K562 (cell line): Measurements from ENCODE around the gene SLC20A1.

Experiments
- ESRRA ChIP-seq: fragments of 450-650 bp; IDR thresholded peaks from 2 replicates; pipeline ENCODE4 v1.6.1; 2014; ENCODE audit warnings: low read depth, mild to moderate bottlenecking, moderate library complexity, borderline replicate concordance
- NCOA1 ChIP-seq: fragments of 450-650 bp; IDR thresholded peaks from 2 replicates; pipeline ENCODE4 v1.6.1; 2016; ENCODE audit warnings: low read depth
- RCOR1 ChIP-seq, 2 experiments: IDR thresholded peaks; 2 replicates each; pipeline ENCODE4 v1.6.1; 2012; ENCODE audit warnings: low read depth in 2 of 2, low read length in 2 of 2, borderline replicate concordance in 1 of 2, improper control_type of control experiment in 1 of 2
- SMARCB1 ChIP-seq: IDR thresholded peaks from 2 replicates; pipeline ENCODE4 v1.6.1; 2011; ENCODE audit warnings: improper control_type of control experiment, low read depth; ENCODE audit not compliant: insufficient read length
- TF ChIP-seq, protein P1 (sequence below), 2 experiments: IDR thresholded peaks in 1 of 2; conservative IDR thresholded peaks in 1 of 2; 2 replicates each; pipeline ENCODE4 v1.6.1; 2016; ENCODE audit warnings: low read depth in 2 of 2, mild to moderate bottlenecking in 1 of 2, missing compliant biosample characterization in 1 of 2, missing genetic modification characterization in 1 of 2, moderate library complexity in 1 of 2
- TF ChIP-seq, protein P2 (sequence below): fragments of 450-650 bp; IDR thresholded peaks from 2 replicates; pipeline ENCODE4 v1.6.1; 2016; ENCODE audit warnings: missing biosample characterization, missing genetic modification characterization

DNA sequence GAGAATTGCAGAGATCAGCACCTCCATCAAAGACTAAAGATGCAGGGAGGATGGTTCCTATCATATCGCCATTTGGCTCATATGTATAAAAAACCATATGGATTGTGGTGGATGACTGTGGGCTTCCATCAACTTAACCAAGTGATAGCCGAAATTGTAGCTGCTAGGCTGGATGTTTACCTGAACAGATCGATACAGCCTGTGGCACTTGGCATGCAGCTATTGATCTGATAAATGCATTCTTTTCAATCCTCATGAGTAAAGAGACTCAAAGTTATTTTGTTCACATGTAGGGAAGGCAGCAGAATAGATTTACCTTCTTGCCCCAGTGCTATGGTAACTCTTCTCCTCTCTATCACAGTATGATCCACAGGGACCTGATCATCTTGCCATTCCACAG lies 42.8 kb upstream of the SLC20A1 start:
- TF ChIP-seq, protein P1, sequence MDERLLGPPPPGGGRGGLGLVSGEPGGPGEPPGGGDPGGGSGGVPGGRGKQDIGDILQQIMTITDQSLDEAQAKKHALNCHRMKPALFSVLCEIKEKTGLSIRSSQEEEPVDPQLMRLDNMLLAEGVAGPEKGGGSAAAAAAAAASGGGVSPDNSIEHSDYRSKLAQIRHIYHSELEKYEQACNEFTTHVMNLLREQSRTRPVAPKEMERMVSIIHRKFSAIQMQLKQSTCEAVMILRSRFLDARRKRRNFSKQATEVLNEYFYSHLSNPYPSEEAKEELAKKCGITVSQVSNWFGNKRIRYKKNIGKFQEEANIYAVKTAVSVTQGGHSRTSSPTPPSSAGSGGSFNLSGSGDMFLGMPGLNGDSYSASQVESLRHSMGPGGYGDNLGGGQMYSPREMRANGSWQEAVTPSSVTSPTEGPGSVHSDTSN (CRISPR knock-in tag; IDR thresholded peaks at IDR 0.05; ENCODE audit: low read depth): no peak
- TF ChIP-seq, protein P1 (tag; conservative IDR thresholded peaks at IDR 0.05; ENCODE audit: low read depth): no peak
- no peak for TF ChIP-seq SMARCB1
- no peak for TF ChIP-seq ESRRA
- TF ChIP-seq, protein P2, sequence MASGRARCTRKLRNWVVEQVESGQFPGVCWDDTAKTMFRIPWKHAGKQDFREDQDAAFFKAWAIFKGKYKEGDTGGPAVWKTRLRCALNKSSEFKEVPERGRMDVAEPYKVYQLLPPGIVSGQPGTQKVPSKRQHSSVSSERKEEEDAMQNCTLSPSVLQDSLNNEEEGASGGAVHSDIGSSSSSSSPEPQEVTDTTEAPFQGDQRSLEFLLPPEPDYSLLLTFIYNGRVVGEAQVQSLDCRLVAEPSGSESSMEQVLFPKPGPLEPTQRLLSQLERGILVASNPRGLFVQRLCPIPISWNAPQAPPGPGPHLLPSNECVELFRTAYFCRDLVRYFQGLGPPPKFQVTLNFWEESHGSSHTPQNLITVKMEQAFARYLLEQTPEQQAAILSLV (tag): no peak
- TF ChIP-seq RCOR1 (IDR thresholded peaks at IDR 0.05; ENCODE audit: borderline replicate concordance in 1 of 2, low read depth in 2 of 2, low read length in 2 of 2): no peak
- TF ChIP-seq NCOA1: no peak
